ENCODE measurements around the gene SPRR5.

The SPRR5 gene

DNA sequence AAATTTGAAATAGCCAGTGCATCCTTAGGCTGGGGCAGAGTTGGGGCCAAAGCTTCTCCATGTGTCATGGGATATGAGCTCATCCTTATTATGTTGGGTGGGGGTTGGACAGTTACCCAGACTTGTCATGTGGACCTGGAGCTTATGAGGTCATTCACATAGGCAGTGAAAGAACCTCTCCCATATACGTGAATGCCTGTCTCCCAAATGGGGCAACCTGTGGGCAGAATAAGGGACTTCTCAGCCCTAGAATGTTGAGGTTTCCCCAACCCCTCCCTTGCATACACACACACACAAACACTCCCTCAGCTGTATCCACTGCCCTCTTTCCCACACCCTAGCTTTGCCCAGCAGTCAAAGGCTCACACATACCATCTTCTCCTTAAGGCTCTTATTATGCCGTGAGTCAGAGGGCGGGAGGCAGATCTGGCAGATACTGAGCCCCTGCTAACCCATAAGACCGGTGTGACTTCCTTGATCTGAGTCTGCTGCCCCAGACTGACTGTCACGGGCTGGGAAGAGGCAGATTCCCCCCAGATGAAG, 40.9 kb upstream of the SPRR5 start:
- H3K4me3 ChIP-seq (replicated peaks; ENCODE audit: low read depth, low read length), result no peak overlapping the region
- DNase-seq (ENCODE audit: low read depth), result no peak
- TF ChIP-seq CTCF (IDR thresholded peaks at IDR 0.05; ENCODE audit: low read length, missing control alignments), result no peak

DNA sequence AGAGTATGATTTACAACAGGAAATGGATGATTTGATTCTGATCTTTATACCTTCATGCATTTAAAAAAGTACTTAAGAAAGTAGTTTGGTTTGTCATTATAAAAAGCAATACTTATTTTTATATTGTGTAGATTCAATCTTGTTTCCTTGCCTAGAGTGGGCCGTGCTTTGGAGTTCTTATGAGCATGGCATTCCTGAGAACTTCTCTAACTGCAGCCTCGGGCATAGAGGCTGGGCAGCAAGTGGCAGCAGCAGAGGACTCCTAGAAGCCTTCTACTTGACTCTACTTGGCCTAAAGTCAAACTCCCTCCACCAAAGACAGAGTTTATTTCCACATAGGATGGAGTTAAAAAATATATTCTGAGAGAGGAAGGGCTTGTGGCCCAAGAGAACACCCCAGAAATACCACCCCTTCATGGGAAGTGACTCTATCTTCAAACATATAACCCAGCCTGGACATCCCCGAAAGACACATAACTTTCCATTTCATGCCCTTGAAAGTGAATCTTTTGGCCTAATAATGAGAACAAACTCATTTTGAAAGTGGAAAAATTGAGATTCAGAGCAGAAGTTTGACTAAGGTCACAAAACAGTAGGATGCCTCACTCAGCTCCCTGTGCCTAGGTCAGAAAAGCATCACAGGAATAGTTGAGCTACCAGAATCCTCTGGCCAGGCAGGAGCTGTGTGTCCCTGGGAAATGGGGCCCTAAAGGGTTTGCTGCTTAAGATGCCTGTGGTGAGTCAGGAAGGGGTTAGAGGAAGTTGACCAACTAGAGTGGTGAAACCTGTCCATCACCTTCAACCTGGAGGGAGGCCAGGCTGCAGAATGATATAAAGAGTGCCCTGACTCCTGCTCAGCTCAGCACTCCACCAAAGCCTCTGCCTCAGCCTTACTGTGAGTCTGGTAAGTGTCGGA, 39.1 kb upstream of the SPRR5 start, which contains the start of gene IVL:
Gene IVL, plus strand, starts transcription at position 861 of the 916 bp plus-strand sequence. CDS start 1,252 bp downstream, outside the sequence.
- no peak for DNase-seq (ENCODE audit: low read depth)
- H3K4me3 ChIP-seq (replicated peaks; ENCODE audit: low read depth, low read length), result no peak within 1 kb of the TSS
- no peak for TF ChIP-seq CTCF (IDR thresholded peaks at IDR 0.05; ENCODE audit: low read length, missing control alignments)

- DNase-seq (ENCODE audit: low read depth), result no peak
- no peak overlapping the region for H3K4me3 ChIP-seq (replicated peaks; ENCODE audit: low read depth, low read length)
- TF ChIP-seq CTCF (IDR thresholded peaks at IDR 0.05; ENCODE audit: low read length, missing control alignments), result no peak
Observed at GRCh38 chr1:152909206-152909605, 37.8 kb upstream of the SPRR5 start.

DNA sequence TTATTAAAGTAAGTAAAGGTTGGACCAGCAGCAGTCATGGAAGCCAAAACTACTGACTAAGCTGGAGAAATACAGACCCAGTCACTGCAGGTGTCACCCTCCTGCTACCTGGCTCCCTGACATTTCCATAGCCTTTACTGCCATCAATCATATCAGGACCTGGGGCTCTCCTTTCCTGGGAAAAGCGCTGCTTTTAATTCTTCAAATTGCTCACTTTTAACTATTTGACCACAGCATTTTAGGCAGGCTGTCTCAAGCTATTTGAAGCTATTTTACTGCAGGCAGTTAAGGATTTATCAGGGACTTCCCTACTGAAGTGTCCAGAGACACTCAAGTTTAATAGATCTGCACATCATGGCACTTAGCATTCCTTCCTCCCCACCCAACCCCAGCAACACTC, 34.5 kb upstream of the SPRR5 start:
- no peak for DNase-seq (ENCODE audit: low read depth)
- no peak overlapping the region for H3K4me3 ChIP-seq (replicated peaks; ENCODE audit: low read depth, low read length)
- no peak for TF ChIP-seq CTCF (IDR thresholded peaks at IDR 0.05; ENCODE audit: low read length, missing control alignments)

- no peak for DNase-seq (ENCODE audit: low read depth)
- no peak for TF ChIP-seq CTCF (IDR thresholded peaks at IDR 0.05; ENCODE audit: low read length, missing control alignments)
- no peak overlapping the region for H3K4me3 ChIP-seq (replicated peaks; ENCODE audit: low read depth, low read length)
Observed at GRCh38 chr1:152912900-152913299, 34.1 kb upstream of the SPRR5 start.

DNA sequence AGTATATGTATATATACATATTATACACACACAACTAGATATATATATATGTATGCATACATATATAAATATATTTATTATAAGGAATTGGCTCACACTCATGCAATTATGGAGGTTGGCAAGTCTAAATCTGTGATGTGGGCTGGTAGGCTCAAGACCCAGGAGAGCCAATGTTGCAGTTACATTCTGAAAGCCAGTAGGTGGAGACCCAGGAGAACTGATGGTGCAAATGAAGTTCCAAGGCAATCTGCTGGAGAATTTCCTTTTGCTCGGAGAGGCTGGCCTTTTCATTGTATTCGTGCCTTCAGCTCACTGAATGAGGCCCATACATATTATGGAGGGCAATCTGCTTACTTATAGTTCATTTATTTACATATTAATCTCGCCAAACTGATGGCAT, 29.2 kb upstream of the SPRR5 start:
- no peak overlapping the region for H3K4me3 ChIP-seq (replicated peaks; ENCODE audit: low read depth, low read length)
- TF ChIP-seq CTCF (IDR thresholded peaks at IDR 0.05; ENCODE audit: low read length, missing control alignments), result no peak
- DNase-seq (ENCODE audit: low read depth), result no peak
